NCI-H226 (cell line): ENCODE measurements around the gene EIF4H.

Experiments used
- DNase-seq: peaks from one replicate; pipeline ENCODE4 v3.0.0-alpha.2; 2015

The EIF4H gene

DNA sequence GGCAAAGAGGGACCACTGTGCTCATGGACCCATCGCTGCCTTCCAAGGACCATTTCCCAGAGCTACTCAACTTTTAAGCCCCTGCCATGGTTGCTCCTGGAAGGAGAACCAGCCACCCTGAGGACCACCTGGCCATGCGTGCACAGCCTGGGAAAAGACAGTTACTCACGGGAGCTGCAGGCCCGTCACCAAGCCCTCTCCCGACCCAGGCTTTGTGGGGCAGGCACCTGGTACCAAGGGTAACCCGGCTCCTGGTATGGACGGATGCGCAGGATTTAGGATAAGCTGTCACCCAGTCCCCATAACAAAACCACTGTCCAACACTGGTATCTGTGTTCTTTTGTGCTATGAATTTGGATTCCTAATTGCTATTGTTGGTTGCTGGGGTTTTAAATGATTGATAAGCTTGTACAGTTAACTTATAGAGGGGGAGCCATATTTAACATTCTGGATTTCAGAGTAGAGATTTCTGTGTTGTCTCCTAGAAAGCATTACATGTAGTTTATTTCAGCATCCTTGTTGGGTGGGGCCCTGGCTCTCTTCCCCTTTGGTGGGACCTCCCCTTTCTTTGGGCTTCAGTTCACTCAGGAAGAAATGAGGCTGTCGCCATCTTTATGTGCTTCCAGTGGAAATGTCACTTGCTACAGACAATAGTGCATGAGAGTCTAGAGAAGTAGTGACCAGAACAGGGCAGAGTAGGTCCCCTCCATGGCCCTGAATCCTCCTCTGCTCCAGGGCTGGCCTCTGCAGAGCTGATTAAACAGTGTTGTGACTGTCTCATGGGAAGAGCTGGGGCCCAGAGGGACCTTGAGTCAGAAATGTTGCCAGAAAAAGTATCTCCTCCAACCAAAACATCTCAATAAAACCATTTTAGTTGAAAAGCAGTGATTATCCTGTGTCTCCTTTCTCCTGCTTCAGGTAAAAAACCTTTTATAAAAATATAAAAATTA is 55.1 kb downstream of the EIF4H start:
- no peak for DNase-seq

DNA sequence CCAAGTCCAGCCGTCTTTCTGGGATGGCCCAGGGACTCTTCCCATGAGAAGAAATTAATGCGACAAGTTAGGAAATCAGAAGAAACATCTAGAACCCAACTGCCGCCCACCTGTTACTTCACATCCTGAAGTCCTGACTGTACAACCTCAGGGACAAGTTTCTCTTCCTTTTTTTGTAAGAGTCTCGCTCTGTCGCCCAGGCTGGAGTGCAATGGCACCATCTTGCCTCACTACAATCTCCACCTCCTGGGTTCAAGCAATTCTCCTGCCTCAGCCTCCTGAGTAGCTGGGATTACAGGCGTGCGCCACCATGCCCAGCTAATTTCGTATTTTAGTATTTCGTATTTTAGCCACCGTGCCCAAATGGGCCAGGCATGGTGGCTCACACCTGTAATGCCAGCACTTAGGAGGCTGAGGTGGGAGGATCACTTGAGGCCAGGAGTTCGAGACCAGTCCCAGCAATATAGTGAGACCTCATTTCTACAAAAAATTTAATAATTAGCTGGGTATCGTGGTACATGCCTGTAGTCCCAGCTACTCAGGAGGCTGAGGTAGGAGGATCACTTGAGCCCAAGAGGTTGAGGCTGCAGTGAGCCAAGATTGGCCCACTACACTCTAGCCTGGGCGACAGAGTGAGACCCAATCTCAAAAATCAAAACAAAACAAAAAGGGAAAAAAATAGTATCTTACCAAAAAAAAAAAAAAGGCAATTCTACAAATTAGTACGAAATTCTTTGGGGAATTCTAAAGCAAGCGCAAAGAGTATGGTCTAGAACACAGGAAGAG is 56.5 kb downstream of the EIF4H start:
- no peak for DNase-seq

DNA sequence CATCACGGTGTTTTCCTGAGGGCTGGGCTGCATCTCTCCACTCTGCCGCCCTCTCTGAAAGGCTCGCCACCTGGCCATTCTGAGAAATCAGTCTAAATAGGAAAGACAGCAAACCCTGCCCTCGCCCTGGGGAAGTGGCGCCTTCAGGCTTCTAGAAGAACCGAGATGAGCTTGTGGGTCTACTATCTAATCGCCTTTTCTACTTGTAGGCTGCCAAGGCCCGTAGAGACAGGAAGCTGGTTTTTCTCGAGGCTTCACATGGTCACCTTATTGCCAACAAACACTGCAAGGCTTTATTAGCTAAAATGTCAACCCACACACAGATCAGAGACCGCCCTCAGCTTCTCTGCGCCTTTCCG is 57.1 kb downstream of the EIF4H start:
- no peak for DNase-seq

DNA sequence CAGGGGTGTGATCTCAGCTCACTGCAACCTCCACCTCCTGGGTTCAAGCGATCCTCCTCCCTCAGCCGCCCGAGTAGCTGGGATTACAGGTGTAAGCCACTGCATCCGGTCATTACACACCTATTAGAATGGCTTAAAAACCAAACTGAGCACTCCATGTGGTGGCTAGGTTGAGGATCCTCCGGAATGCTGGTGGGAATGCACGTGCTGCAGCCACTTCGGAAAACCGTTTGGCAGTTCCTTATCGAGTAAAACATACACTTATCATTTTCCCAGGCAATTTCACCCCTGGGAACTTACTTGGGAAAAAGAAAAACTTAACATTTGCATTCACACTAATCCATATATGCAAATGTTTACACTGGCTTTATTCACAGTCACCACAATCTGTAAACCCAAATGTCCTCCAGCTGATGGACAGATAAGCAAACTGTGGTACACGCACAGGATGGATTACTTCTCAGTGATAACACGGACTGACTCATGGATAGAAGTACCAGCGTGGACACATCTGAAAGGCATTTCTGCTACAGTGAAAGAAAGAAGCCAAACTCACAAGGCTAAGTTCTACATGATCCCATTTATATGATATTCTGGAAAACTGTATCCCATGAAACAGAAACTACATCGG is 59.6 kb downstream of the EIF4H start:
- DNase-seq: no peak

DNA sequence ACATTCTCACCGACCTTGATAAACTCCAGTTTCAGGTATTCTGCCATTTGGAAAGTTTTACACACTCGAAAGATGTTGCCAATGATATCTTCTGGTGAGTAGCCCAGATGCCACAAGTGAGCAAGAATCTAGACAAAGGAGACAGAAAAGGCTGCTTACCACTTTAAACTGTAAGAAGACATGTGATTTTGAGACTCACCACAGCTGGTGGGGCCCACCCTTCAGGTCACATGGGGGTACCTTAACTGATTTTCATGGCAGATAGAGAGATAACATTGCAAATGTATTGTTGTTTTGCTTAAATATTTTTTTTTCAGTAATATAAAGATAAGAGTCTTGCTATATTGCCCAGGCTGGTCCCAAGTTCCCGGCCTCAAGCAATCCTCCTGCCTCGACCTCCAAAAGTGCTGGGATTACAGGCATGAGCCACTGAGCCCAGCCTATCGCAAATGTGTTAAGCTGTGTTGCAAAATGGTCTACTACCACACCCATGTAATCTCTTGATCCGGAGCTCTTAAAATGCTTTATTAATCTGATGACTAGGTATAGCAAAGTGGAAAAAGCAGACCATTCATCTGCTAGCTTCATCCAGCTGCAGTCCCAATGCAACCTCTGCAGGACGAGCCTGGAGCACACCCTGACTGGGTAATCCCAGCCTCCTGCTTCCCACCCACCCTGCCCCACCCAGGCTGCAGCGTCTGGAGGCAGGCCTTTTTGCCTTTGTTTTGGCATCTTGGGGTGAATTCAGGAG is 61.5 kb downstream of the EIF4H start:
- no peak for DNase-seq

DNA sequence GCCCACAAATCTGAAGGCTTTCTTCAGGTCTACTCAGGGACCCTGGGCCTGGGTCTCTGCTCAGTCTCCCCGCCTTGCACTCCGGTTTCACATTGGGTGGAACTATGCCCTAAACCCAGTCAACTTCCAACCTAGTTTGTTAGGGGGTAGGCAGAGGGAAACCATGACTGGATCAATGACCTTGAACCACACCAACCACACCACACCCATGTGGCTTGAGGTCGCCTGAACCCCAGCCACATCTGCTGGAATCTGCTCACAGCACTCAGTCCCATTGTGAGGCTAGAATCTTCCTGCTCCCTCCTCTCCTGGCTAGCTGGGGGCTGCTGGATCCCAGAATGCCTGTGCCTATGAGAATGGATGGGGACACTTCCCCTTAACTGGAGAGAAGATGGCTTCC is 62.1 kb downstream of the EIF4H start:
- no peak for DNase-seq

DNA sequence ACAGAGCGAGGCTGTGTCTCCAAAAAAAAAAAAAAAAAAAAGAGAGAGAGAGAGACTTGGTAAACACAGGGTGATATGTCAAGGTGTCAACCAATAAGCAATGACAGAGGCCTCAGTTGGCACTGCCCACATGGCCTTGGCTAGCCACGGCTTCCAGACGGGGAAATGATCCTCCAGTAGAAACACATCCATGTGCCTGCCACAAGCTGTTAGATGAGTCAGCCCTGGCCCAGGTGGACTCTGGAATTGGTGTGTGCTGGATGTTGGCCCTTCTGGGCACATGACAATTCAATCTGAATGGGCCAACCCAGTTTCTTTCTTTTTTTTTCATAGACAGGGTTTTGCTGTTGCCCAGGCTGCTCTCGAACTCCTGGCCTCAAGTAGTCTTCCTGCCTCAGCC is 66.3 kb downstream of the EIF4H start:
- no peak for DNase-seq

DNA sequence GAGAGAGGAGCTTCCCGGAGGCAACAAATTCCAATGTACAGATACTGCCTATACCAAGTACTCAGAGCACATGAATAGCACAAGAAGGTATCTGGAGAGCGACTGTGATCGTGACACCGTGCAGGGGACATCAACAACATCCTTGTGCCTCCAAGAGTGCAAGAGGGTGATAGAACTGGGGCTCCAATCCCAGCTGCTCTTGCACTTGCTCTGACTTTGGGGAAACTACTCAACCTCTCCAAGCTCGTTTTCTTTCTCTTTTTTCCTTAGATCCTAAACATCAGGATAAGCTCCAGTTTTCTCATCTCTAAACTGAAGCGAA is 67.9 kb downstream of the EIF4H start:
- no peak for DNase-seq

DNA sequence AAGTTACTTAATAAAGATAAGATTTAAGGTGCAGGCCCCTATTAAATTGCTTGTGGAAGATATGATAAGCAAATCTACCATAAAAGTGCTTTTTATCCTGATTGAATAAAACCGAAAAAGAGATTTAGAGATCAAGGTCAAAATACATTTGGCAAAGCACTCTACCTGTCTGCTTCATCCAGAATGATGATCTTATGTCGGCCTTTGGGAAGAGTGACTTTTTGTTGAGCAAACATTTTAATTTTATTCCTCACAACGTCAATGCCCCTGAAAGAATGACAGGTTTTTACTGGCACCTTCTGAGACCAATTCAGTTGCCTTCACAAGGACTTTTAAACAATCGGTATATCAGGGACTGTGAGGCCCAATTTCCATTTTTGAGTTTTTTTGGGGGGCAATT is 72.3 kb downstream of the EIF4H start:
- no peak for DNase-seq
